HepG2 (cell line): ENCODE results near the gene TGM6. TPM values are rescaled to one million over a fixed set of nuclear protein-coding genes. Genes with fewer than 3 reads are reported as not detected.

Experiments
- ATAC-seq: fragments of 200-7000 bp; cut with Tn5 transposase; 3 replicates; pipeline ENCODE4 v1.9.1; 2020; ENCODE audit warnings: mild to moderate bottlenecking, moderate library complexity
- BruUV-seq: library from RNA; stranded (reverse); fragments of 400-500 nt; replicated peaks from 2 replicates; lab custom pipeline; 2021; lab: Mats Ljungman, UMichigan
- CTCF ChIA-PET: fragments of 300-600 bp; formaldehyde crosslinking; extraction: SDS; loops from one replicate; lab custom pipeline; 2021; ENCODE audit warnings: low total read pairs, inconsistent platforms, low intra/inter-chr PET ratio; lab: Yijun Ruan, JAX
- POLR2A ChIA-PET: fragments of 350-600 bp; sonication (Branson Sonifier 250); formaldehyde crosslinking; loops from one replicate; lab custom pipeline; 2020; ENCODE audit warnings: antibody characterized with exemption, inconsistent platforms; lab: Yijun Ruan, JAX
- DNase-seq: peaks from one replicate; pipeline ENCODE4 v3.0.0-alpha.2; 2015; ENCODE audit warnings: low spot score
- FAIRE-seq: peaks from 3 replicates; lab custom pipeline; 2011; peaks lifted over from hg19 to GRCh38; lab: Jason Lieb, UNC
- H2AFZ ChIP-seq: one replicate; pipeline ENCODE4 v1.6.1; 2011; ENCODE audit warnings: low read length, inconsistent platforms
- H3K27ac ChIP-seq: fragments of 300-600 bp; 3 replicates; pipeline ENCODE4 v1.8.0; 2011; ENCODE audit warnings: mixed run types, mild to moderate bottlenecking, mixed read lengths, low read length, inconsistent platforms; ENCODE audit not compliant: insufficient read depth; ENCODE audit errors: extremely low read length
- H3K27me3 ChIP-seq, 2 experiments: fragments of 200-600 bp in 1 of 2; 2 replicates in 1 of 2; 3 replicates in 1 of 2; pipeline versions ENCODE4 v1.6.0 to v1.8.0; 2011; ENCODE audit warnings: low read length in 2 of 2, mild to moderate bottlenecking in 2 of 2, moderate library complexity in 2 of 2, inconsistent platforms in 1 of 2; ENCODE audit not compliant: insufficient read depth in 2 of 2, control insufficient read depth in 1 of 2
- H3K36me3 ChIP-seq, 2 experiments: fragments of 200-600 bp in 1 of 2; replicated peaks in 1 of 2; 2 replicates in 1 of 2; 3 replicates in 1 of 2; pipeline versions ENCODE4 v1.5.1 to v1.8.0; 2011; ENCODE audit warnings: low read length in 2 of 2, inconsistent platforms in 1 of 2; ENCODE audit not compliant: insufficient read depth in 2 of 2, control insufficient read depth in 1 of 2
- H3K4me1 ChIP-seq: 2 replicates; pipeline ENCODE4 v1.5.1; 2012; ENCODE audit warnings: low read length, inconsistent platforms; ENCODE audit not compliant: insufficient read depth
- H3K4me2 ChIP-seq: 2 replicates; pipeline ENCODE4 v1.6.0; 2011; ENCODE audit warnings: low read depth, low read length, inconsistent platforms
- H3K4me3 ChIP-seq, 3 experiments: fragments of 200-600 bp in 1 of 3; sonication (generic), shearing (Covaris generic) in 1 of 3; replicated peaks in 1 of 3; 2 replicates each; pipeline ENCODE4 v1.5.1; 2011 to 2016; ENCODE audit warnings: low read length in 3 of 3, inconsistent platforms in 2 of 3, low read depth in 2 of 3, mild to moderate bottlenecking in 2 of 3, control low read depth in 1 of 3, mixed read lengths in 1 of 3; ENCODE audit not compliant: insufficient read depth in 1 of 3
- H3K79me2 ChIP-seq: one replicate; pipeline ENCODE4 v1.6.1; 2011; ENCODE audit warnings: low read length, inconsistent platforms; ENCODE audit not compliant: insufficient read depth
- H3K9ac ChIP-seq: 2 replicates; pipeline ENCODE4 v1.6.0; 2011; ENCODE audit warnings: mild to moderate bottlenecking, low read depth, low read length, inconsistent platforms; ENCODE audit not compliant: insufficient read depth
- H3K9me3 ChIP-seq: 2 replicates; pipeline ENCODE4 v1.5.1; 2012; ENCODE audit warnings: mild to moderate bottlenecking, low read length
- H4K20me1 ChIP-seq: 2 replicates; pipeline ENCODE4 v1.6.0; 2011; ENCODE audit warnings: inconsistent platforms, mild to moderate bottlenecking, low read length, moderate library complexity; ENCODE audit not compliant: insufficient read depth
- MTF1 ChIP-seq: sonication (generic); formaldehyde crosslinking; IDR thresholded peaks from 2 replicates; pipeline ENCODE4 v1.5.0; 2020; ENCODE audit warnings: missing genetic modification reagents
- RNF2 ChIP-seq: fragments of 450-650 bp; conservative IDR thresholded peaks from 2 replicates; pipeline ENCODE4 v1.6.1; 2016; ENCODE audit warnings: low read depth
- ZC3H13 ChIP-seq: sonication (generic); formaldehyde crosslinking; IDR thresholded peaks from 2 replicates; pipeline ENCODE4 v1.8.1; 2023; ENCODE audit warnings: mild to moderate bottlenecking, missing genetic modification reagents, moderate library complexity
- ZNF256 ChIP-seq: sonication (generic); formaldehyde crosslinking; conservative IDR thresholded peaks from 2 replicates; pipeline ENCODE4 v1.4.0; 2020; ENCODE audit warnings: missing genetic modification reagents
- ZNF574 ChIP-seq: sonication (generic); formaldehyde crosslinking; IDR thresholded peaks from 2 replicates; pipeline ENCODE4 v1.4.0; 2020; ENCODE audit warnings: missing genetic modification reagents
- WGBS: methylation state at CpG from one replicate; pipeline ENCODE4 v1.1.6; 2017; ENCODE audit warnings: low lambda C conversion rate; 5-methylcytosine and 5-hydroxymethylcytosine counted together
- in situ Hi-C: cut with HindIII; loops from 2 replicates; pipeline ENCODE4 v1.10.0; 2017; ENCODE audit warnings: low pct_unique_long_range_greater_than_20kb; ENCODE audit not compliant: extremely low pct_ligation_motif_present
- intact Hi-C: fragments of 100-400 bp; cut with micrococcal nuclease; formaldehyde crosslinking; loops from one replicate; pipeline ENCODE4 v1.10.0; 2022; ENCODE audit not compliant: unreplicated experiment
- polyA plus RNA-seq, 8 experiments: library from polyadenylated mRNA; depleted of rRNA in 3 of 8; stranded (reverse) in 7 of 8; unstranded in 1 of 8; fragments of >200 nt; fragmentation: Illumina TruSeq in 4 of 8; extraction: Trizol in 4 of 8; gene quantifications; 2 replicates each; pipeline versions ENCODE4 v1.2.1 to v1.2.3, GENCODE V29; 2011 to 2016; ENCODE audit warnings: low read depth in 4 of 8, missing spikeins in 1 of 8, mixed read lengths in 1 of 8; ENCODE audit not compliant: insufficient read depth in 1 of 8
- total RNA-seq, 5 experiments: library from RNA; depleted of rRNA; stranded (reverse); fragments of >200 nt; fragmentation: Illumina TruSeq; extraction: Trizol; gene quantifications; 2 replicates each; pipeline ENCODE4 v1.2.3, GENCODE V29; 2016; ENCODE audit warnings: low read depth in 1 of 5
- TF ChIP-seq, protein P1 (sequence below): sonication (generic); formaldehyde crosslinking; conservative IDR thresholded peaks from 2 replicates; pipeline ENCODE4 v1.5.0; 2020; ENCODE audit warnings: missing genetic modification reagents

The TGM6 gene
- total and polyA plus RNA-seq, 2 of the 13 experiments (the other 11 are each of a cell fraction or from before 2014, with no cell fraction given): not detected

DNA sequence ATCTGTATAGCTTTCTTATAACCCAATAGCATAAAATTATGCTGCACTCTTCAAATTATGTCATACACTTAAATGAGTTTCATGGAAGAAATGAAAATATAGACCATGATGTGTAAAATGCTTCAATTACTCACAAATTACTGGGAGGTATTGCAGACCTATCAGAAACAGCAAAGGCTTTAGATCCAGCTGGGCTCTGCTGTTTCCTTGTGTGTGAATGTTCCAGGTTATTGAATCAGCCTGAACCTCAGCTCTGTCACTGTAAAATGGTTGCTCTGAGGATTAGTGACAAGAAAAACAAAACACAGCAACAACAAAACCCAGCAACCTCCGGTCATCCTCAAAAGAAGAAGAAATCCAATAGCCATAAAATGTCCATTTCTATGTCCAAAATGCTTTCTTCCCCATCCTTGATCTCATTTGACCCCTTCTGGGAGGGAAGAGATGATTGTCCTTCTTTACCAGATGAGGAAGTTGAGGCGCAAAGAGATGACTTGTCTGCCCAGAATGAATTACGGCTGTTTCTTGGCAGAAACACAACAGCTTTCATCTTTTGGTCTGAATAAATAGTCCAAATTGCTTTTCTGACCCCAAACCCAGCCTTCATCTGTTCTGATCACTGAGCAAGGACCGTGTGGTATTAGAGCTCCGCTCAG is 42.2 kb upstream of the TGM6 start:
- Histone ChIP-seq H4K20me1 (no peaks in the 10 kb centered on the region), H3K9me3 (no peaks in the 10 kb centered on the region), H3K36me3 (no peaks in the 10 kb centered on the region), H3K27me3 (peaks cover 4 to 24% of the 10 kb centered on the region in 2 experiments; a peak in 4 of 5 replicates), H3K4me3 (no peak overlapping the region), H3K79me2 (no peaks in the 10 kb centered on the region), H3K4me2 (no peak overlapping the region), H3K9ac (no peak overlapping the region), H2AFZ (no peak overlapping the region), H3K4me1 (no peaks in the 10 kb centered on the region), H3K27ac (no peak overlapping the region)
- ChIA-PET CTCF (no interaction called here), POLR2A (no interaction called here)
- in situ Hi-C loops: no loop called here
- no TSS peak for BruUV-seq
- ATAC-seq (no peak), FAIRE-seq (no peak), DNase-seq (no peak)
- intact Hi-C loops: no loop called here
- TF ChIP-seq ZC3H13 (CRISPR knock-in tag): no peak
- TF ChIP-seq, protein P1, sequence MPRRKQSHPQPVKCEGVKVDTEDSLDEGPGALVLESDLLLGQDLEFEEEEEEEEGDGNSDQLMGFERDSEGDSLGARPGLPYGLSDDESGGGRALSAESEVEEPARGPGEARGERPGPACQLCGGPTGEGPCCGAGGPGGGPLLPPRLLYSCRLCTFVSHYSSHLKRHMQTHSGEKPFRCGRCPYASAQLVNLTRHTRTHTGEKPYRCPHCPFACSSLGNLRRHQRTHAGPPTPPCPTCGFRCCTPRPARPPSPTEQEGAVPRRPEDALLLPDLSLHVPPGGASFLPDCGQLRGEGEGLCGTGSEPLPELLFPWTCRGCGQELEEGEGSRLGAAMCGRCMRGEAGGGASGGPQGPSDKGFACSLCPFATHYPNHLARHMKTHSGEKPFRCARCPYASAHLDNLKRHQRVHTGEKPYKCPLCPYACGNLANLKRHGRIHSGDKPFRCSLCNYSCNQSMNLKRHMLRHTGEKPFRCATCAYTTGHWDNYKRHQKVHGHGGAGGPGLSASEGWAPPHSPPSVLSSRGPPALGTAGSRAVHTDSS: no peak
- TF ChIP-seq MTF1: no peak
- no peak for TF ChIP-seq ZNF574 (CRISPR knock-in tag)
- no peak for TF ChIP-seq RNF2
- no peak for TF ChIP-seq ZNF256 (CRISPR knock-in tag)
- WGBS: 38% methylated on average over 5 of the region's 5 CpGs
